GM12878 (cell line): ENCODE data around the gene TCHP. TPM values are rescaled to one million over a fixed set of nuclear protein-coding genes. Genes with fewer than 3 reads are reported as not detected.

Experiments used
- ATAC-seq: fragments of 200-7000 bp; cut with Tn5 transposase; 3 replicates; pipeline ENCODE4 v1.9.1; 2020; ENCODE audit warnings: mild to moderate bottlenecking, moderate library complexity
- BruUV-seq: library from RNA; stranded (reverse); fragments of 400-500 nt; replicated peaks from 2 replicates; lab custom pipeline; 2021; lab: Mats Ljungman, UMichigan
- CTCF ChIA-PET: fragments of 300-600 bp; sonication (Branson Sonifier 250); formaldehyde crosslinking; extraction: SDS; loops from one replicate; lab custom pipeline; 2021; ENCODE audit warnings: inconsistent platforms; lab: Yijun Ruan, JAX
- POLR2A ChIA-PET: fragments of 350-600 bp; formaldehyde crosslinking; extraction: SDS; loops from one replicate; lab custom pipeline; 2021; ENCODE audit warnings: inconsistent platforms; lab: Charles Lee
- RAD21 ChIA-PET: fragments of 300-600 bp; sonication (Branson Sonifier 250); formaldehyde crosslinking; loops from one replicate; lab custom pipeline; 2023; ENCODE audit warnings: antibody characterized with exemption; ENCODE audit not compliant: unreplicated experiment; lab: Charles Lee
- SMC1A ChIA-PET: fragments of 300-600 bp; sonication (Branson Sonifier 250); formaldehyde crosslinking; loops from one replicate; lab custom pipeline; 2023; ENCODE audit not compliant: unreplicated experiment, uncharacterized antibody; lab: Charles Lee
- DNase-seq: peaks from one replicate; pipeline ENCODE4 v3.0.0-alpha.2; 2011; ENCODE audit warnings: low read depth, low spot score
- FAIRE-seq: peaks from 3 replicates; lab custom pipeline; 2011; peaks lifted over from hg19 to GRCh38; lab: Jason Lieb, UNC
- H2AFZ ChIP-seq: 2 replicates; pipeline ENCODE4 v1.6.0; 2011; ENCODE audit warnings: low read depth, low read length, control low read depth; ENCODE audit not compliant: control insufficient read depth
- H3K27ac ChIP-seq: 2 replicates; pipeline ENCODE4 v1.5.1; 2011; ENCODE audit warnings: control low read depth; ENCODE audit not compliant: control insufficient read depth, insufficient read depth
- H3K27me3 ChIP-seq, 2 experiments: replicated peaks in 1 of 2; 2 replicates each; pipeline versions ENCODE4 v1.6.0 to v1.6.1; 2011; ENCODE audit warnings: low read length in 1 of 2; ENCODE audit not compliant: control insufficient read depth in 2 of 2, insufficient read depth in 2 of 2
- H3K36me3 ChIP-seq, 2 experiments: 2 replicates each; pipeline ENCODE4 v1.5.1; 2011; ENCODE audit warnings: low read length in 1 of 2; ENCODE audit not compliant: control insufficient read depth in 2 of 2, insufficient read depth in 2 of 2
- H3K4me1 ChIP-seq: 2 replicates; pipeline ENCODE4 v1.6.1; 2011; ENCODE audit warnings: mild to moderate bottlenecking, low read length, moderate library complexity, mixed read lengths; ENCODE audit not compliant: control insufficient read depth, insufficient read depth
- H3K4me2 ChIP-seq: 2 replicates; pipeline ENCODE4 v1.6.0; 2011; ENCODE audit warnings: control low read depth; ENCODE audit not compliant: control insufficient read depth, insufficient read depth
- H3K4me3 ChIP-seq: fragments of 200-600 bp; sonication (generic); 2 replicates; pipeline ENCODE4 v1.5.1; 2016
- H3K79me2 ChIP-seq: 2 replicates; pipeline ENCODE4 v1.6.0; 2011; ENCODE audit warnings: low read length; ENCODE audit not compliant: control insufficient read depth, insufficient read depth
- H3K9ac ChIP-seq: 2 replicates; pipeline ENCODE4 v1.8.0; 2011; ENCODE audit warnings: low read length, control low read depth, mixed read lengths; ENCODE audit not compliant: control insufficient read depth, insufficient read depth
- H3K9me3 ChIP-seq: replicated peaks from 3 replicates; pipeline ENCODE4 v1.5.1; 2011; ENCODE audit warnings: mild to moderate bottlenecking, low read length; ENCODE audit not compliant: control insufficient read depth, insufficient read depth
- H4K20me1 ChIP-seq: 2 replicates; pipeline ENCODE4 v1.6.0; 2011; ENCODE audit not compliant: control insufficient read depth, insufficient read depth
- CREM ChIP-seq: IDR thresholded peaks from 2 replicates; pipeline ENCODE4 v1.6.1; 2014; ENCODE audit warnings: antibody characterized with exemption, low read depth
- FOXK2 ChIP-seq: fragments of 450-650 bp; IDR thresholded peaks from 2 replicates; pipeline ENCODE4 v1.6.1; 2017; ENCODE audit warnings: mild to moderate bottlenecking, moderate library complexity
- IKZF2 ChIP-seq, 2 experiments: fragments of 450-650 bp; IDR thresholded peaks; 2 replicates each; pipeline ENCODE4 v1.6.1; 2017; ENCODE audit warnings: mild to moderate bottlenecking in 2 of 2, moderate library complexity in 2 of 2
- KDM1A ChIP-seq: fragments of 200-600 bp; sonication (generic); IDR thresholded peaks from 2 replicates; pipeline ENCODE4 v1.6.1; 2016; ENCODE audit warnings: borderline replicate concordance
- MYB ChIP-seq: fragments of 150-350 bp; IDR thresholded peaks from 2 replicates; pipeline ENCODE4 v1.6.1; 2014; ENCODE audit warnings: mild to moderate bottlenecking, low read depth, low read length, borderline replicate concordance
- NR2C2 ChIP-seq: IDR thresholded peaks from 2 replicates; pipeline ENCODE4 v1.6.1; 2011; ENCODE audit warnings: borderline replicate concordance, low read depth; ENCODE audit not compliant: control insufficient read depth, insufficient read length
- PAX5 ChIP-seq: IDR thresholded peaks from 2 replicates; pipeline ENCODE4 v1.6.1; 2011; ENCODE audit warnings: low read depth, low read length, borderline replicate concordance
- POU2F2 ChIP-seq: IDR thresholded peaks from 3 replicates; pipeline ENCODE4 v1.6.1; 2011; ENCODE audit warnings: low read depth, mild to moderate bottlenecking, low read length, borderline replicate concordance
- RAD51 ChIP-seq: fragments of 450-650 bp; IDR thresholded peaks from 2 replicates; pipeline ENCODE4 v1.6.1; 2016; ENCODE audit warnings: moderate library complexity, mild to moderate bottlenecking, inconsistent platforms
- RBBP5 ChIP-seq: fragments of 200-600 bp; sonication (generic); conservative IDR thresholded peaks from 2 replicates; pipeline ENCODE4 v1.6.1; 2016
- RELA ChIP-seq: fragments of 450-650 bp; IDR thresholded peaks from 2 replicates; pipeline ENCODE4 v1.8.0; 2014; ENCODE audit warnings: borderline replicate concordance; ENCODE audit not compliant: partially characterized antibody
- SIX5 ChIP-seq: IDR thresholded peaks from 2 replicates; pipeline ENCODE4 v1.6.1; 2011; ENCODE audit warnings: mild to moderate bottlenecking, low read depth, low read length, moderate library complexity; ENCODE audit not compliant: severe bottlenecking
- SMAD1 ChIP-seq: fragments of 450-650 bp; IDR thresholded peaks from 2 replicates; pipeline ENCODE4 v1.6.1; 2018; ENCODE audit warnings: mild to moderate bottlenecking, low read depth; ENCODE audit not compliant: partially characterized antibody
- SUPT20H ChIP-seq: IDR thresholded peaks from 2 replicates; pipeline ENCODE4 v1.6.1; 2011; ENCODE audit warnings: low read depth, mild to moderate bottlenecking, low read length, moderate library complexity, borderline replicate concordance; ENCODE audit not compliant: control insufficient read depth
- ZNF24 ChIP-seq: fragments of 450-650 bp; IDR thresholded peaks from 2 replicates; pipeline ENCODE4 v1.6.1; 2017; ENCODE audit warnings: antibody characterized with exemption, mild to moderate bottlenecking
- ZNF384 ChIP-seq: IDR thresholded peaks from 2 replicates; pipeline ENCODE4 v1.6.1; 2012; ENCODE audit warnings: low read depth, mild to moderate bottlenecking, low read length, improper control_type of control experiment, borderline replicate concordance
- WGBS: methylation state at CpG from one replicate; pipeline ENCODE4 v1.1.6; 2016; ENCODE audit warnings: low lambda C conversion rate; ENCODE audit not compliant: insufficient replicate concordance, insufficient coverage; ENCODE audit errors: missing lambda C conversion rate; 5-methylcytosine and 5-hydroxymethylcytosine counted together
- in situ Hi-C: fragments of 300-500 bp; cut with MboI; formaldehyde crosslinking; loops from 9 replicates; pipeline ENCODE4 v1.14.3; 2018; ENCODE audit warnings: mixed read lengths
- intact Hi-C: fragments of 100-400 bp; cut with micrococcal nuclease; formaldehyde crosslinking; loops from one replicate; pipeline ENCODE4 v1.14.2; 2022; ENCODE audit not compliant: unreplicated experiment
- polyA plus RNA-seq, 11 experiments: library from polyadenylated mRNA; depleted of rRNA in 4 of 11; unstranded in 6 of 11; stranded (reverse) in 5 of 11; fragments of >200 nt; fragmentation: Nextera tagmentation in 4 of 11; fragmentation: Illumina TruSeq in 1 of 11; extraction: Ambion mirVana in 4 of 11; extraction: Trizol in 1 of 11; gene quantifications; 1 replicate in 1 of 11; 2 replicates in 10 of 11; pipeline versions ENCODE4 v1.2.1 to v1.2.3, GENCODE V29; 2011 to 2016; ENCODE audit warnings: inconsistent platforms in 2 of 11, missing spikeins in 2 of 11, low read depth in 1 of 11
- total RNA-seq, 4 experiments: library from RNA; depleted of rRNA in 3 of 4; stranded (reverse); fragments of >200 nt in 3 of 4; fragmentation: Illumina TruSeq in 1 of 4; extraction: Trizol in 1 of 4; gene quantifications; 2 replicates each; pipeline versions ENCODE4 v1.2.1 to v1.2.3, GENCODE V29; 2013 to 2021
- TF ChIP-seq, protein P1 (sequence below): fragments of 450-650 bp; formaldehyde crosslinking; IDR thresholded peaks from 2 replicates; pipeline ENCODE4 v1.5.0; 2022; ENCODE audit warnings: mild to moderate bottlenecking, missing genetic modification characterization
- TF ChIP-seq, protein P2 (sequence below): fragments of 150-350 bp; IDR thresholded peaks from 2 replicates; pipeline ENCODE4 v1.6.1; 2014; ENCODE audit warnings: mild to moderate bottlenecking, low read depth, low read length

The TCHP gene
- total and polyA plus RNA-seq, 10 of the 15 experiments (the other 5 are each of a cell fraction or from before 2014, with no cell fraction given), result 4.8 to 18.6 (median 15.0) TPM

DNA sequence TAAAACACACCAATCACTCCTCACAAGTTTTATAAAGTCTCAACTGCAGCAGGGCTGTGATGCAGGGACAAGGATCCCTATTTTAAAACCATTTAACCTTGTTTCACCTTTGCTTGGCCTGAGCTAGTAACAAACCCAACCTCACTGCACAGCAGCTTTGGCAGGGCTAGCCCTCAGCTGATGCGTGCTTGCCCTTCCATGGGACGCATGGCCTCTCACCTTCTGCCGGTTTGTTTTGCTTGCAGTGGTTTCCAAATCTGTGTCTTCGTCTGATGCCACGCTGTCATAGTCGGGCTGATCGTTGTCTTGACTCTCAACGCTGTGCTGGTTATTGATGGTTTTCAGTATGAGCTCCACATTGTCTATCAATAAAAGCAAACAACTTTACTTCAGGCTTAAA, 52.8 kb downstream of the TCHP start:
- ATAC-seq (no peak), DNase-seq (no peak), FAIRE-seq (no peak)
- intact Hi-C loops, result no loop called here
- ChIA-PET RAD21 (no interaction called here), POLR2A (interaction anchor here (1.3 kb wide), 1 partner anchor 9 kb away, joined by 3 read pairs; no protein-coding TSS in a partner anchor), SMC1A (interaction anchor here (0.9 to 1.0 kb wide), 4 partner anchors 9 to 67 kb away, joined by 3 read pairs; no protein-coding TSS in a partner anchor), CTCF (no interaction called here)
- BruUV-seq, result no TSS peak
- TF ChIP-seq RBBP5 (no peak), ZNF24 (no peak), PAX5 (no peak), FOXK2 (no peak), POU2F2 (no peak), SIX5 (no peak), MYB (no peak), RELA (no peak), NR2C2 (no peak), CREM (no peak), ZNF384 (no peak), IKZF2 (IDR thresholded peaks at IDR 0.05) (no peak), RAD51 (no peak), SUPT20H (no peak), SMAD1 (no peak), KDM1A (no peak)
- TF ChIP-seq, protein P1, sequence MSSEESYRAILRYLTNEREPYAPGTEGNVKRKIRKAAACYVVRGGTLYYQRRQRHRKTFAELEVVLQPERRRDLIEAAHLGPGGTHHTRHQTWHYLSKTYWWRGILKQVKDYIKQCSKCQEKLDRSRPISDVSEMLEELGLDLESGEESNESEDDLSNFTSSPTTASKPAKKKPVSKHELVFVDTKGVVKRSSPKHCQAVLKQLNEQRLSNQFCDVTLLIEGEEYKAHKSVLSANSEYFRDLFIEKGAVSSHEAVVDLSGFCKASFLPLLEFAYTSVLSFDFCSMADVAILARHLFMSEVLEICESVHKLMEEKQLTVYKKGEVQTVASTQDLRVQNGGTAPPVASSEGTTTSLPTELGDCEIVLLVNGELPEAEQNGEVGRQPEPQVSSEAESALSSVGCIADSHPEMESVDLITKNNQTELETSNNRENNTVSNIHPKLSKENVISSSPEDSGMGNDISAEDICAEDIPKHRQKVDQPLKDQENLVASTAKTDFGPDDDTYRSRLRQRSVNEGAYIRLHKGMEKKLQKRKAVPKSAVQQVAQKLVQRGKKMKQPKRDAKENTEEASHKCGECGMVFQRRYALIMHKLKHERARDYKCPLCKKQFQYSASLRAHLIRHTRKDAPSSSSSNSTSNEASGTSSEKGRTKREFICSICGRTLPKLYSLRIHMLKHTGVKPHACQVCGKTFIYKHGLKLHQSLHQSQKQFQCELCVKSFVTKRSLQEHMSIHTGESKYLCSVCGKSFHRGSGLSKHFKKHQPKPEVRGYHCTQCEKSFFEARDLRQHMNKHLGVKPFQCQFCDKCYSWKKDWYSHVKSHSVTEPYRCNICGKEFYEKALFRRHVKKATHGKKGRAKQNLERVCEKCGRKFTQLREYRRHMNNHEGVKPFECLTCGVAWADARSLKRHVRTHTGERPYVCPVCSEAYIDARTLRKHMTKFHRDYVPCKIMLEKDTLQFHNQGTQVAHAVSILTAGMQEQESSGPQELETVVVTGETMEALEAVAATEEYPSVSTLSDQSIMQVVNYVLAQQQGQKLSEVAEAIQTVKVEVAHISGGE, result no peak
- TF ChIP-seq, protein P2, sequence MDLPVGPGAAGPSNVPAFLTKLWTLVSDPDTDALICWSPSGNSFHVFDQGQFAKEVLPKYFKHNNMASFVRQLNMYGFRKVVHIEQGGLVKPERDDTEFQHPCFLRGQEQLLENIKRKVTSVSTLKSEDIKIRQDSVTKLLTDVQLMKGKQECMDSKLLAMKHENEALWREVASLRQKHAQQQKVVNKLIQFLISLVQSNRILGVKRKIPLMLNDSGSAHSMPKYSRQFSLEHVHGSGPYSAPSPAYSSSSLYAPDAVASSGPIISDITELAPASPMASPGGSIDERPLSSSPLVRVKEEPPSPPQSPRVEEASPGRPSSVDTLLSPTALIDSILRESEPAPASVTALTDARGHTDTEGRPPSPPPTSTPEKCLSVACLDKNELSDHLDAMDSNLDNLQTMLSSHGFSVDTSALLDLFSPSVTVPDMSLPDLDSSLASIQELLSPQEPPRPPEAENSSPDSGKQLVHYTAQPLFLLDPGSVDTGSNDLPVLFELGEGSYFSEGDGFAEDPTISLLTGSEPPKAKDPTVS, result no peak
- Histone ChIP-seq H4K20me1 (no peaks in the 10 kb centered on the region), H2AFZ (no peak overlapping the region), H3K4me1 (peaks cover 11% of the 10 kb centered on the region; the same call in 1 of the 2 replicates), H3K9ac (no peak overlapping the region), H3K79me2 (no peaks in the 10 kb centered on the region), H3K27ac (no peak overlapping the region), H3K4me3 (no peak overlapping the region), H3K36me3 (peaks cover 23 to 31% of the 10 kb centered on the region in 2 experiments), H3K27me3 (no peaks in the 10 kb centered on the region), H3K4me2 (no peak overlapping the region), H3K9me3 (no peaks in the 10 kb centered on the region)
- 49% methylated on average over 8 of the region's 8 CpGs for WGBS
- in situ Hi-C loops, result no loop called here
